IMR-90 (cell line): ENCODE measurements around the gene SLC12A6. TPM values are rescaled to one million over a fixed set of nuclear protein-coding genes. Genes with fewer than 3 reads are reported as not detected.

ENCODE experiments used
- ATAC-seq: fragments of 200-7000 bp; cut with Tn5 transposase; 2 replicates; pipeline ENCODE4 v1.9.1; 2020; ENCODE audit warnings: low read depth, mild to moderate bottlenecking, moderate library complexity
- BruUV-seq: library from RNA; stranded (reverse); fragments of 400-500 nt; replicated peaks from 2 replicates; lab custom pipeline; 2021; lab: Mats Ljungman, UMichigan
- CTCF ChIA-PET: fragments of 300-600 bp; formaldehyde crosslinking; extraction: SDS; loops from one replicate; lab custom pipeline; 2021; ENCODE audit warnings: antibody characterized with exemption; lab: Yijun Ruan, JAX
- POLR2A ChIA-PET: fragments of 300-600 bp; sonication (Branson Sonifier 250); formaldehyde crosslinking; loops from one replicate; lab custom pipeline; 2022; ENCODE audit warnings: antibody characterized with exemption; ENCODE audit not compliant: unreplicated experiment; lab: Charles Lee
- DNase-seq: peaks from one replicate; pipeline ENCODE4 v3.0.0; 2013
- H2AFZ ChIP-seq: replicated peaks from 2 replicates; pipeline ENCODE3; 2013; ENCODE audit warnings: low read length, mild to moderate bottlenecking; ENCODE audit not compliant: poor library complexity
- H2AK5ac ChIP-seq: 2 replicates; pipeline ENCODE4 v1.6.1; 2013; ENCODE audit warnings: low read depth, low read length, inconsistent platforms
- H2AK9ac ChIP-seq: replicated peaks from 2 replicates; pipeline ENCODE3; 2013; ENCODE audit warnings: mild to moderate bottlenecking, low read depth, low read length, moderate library complexity; ENCODE audit not compliant: poor library complexity
- H2BK120ac ChIP-seq: 2 replicates; pipeline ENCODE4 v1.6.1; 2013; ENCODE audit warnings: low read depth, low read length, inconsistent platforms
- H2BK15ac ChIP-seq: 3 replicates; pipeline ENCODE4 v1.6.1; 2013; ENCODE audit warnings: low read depth, low read length, inconsistent platforms
- H2BK20ac ChIP-seq: 2 replicates; pipeline ENCODE4 v1.6.1; 2013; ENCODE audit warnings: low read depth, mild to moderate bottlenecking, inconsistent platforms, low read length, moderate library complexity
- H2BK5ac ChIP-seq: 2 replicates; pipeline ENCODE4 v1.6.1; 2013; ENCODE audit warnings: mild to moderate bottlenecking, low read depth, low read length, inconsistent platforms; ENCODE audit not compliant: poor library complexity, severe bottlenecking
- H3K14ac ChIP-seq: replicated peaks from 2 replicates; pipeline ENCODE4 v1.6.1; 2013; ENCODE audit warnings: low read depth, low read length, inconsistent platforms
- H3K18ac ChIP-seq: 2 replicates; pipeline ENCODE4 v1.6.1; 2013; ENCODE audit warnings: low read depth, low read length, control low read depth
- H3K23ac ChIP-seq: 2 replicates; pipeline ENCODE4 v1.6.1; 2013; ENCODE audit warnings: low read depth, low read length, inconsistent platforms
- H3K27ac ChIP-seq: 2 replicates; pipeline ENCODE4 v1.5.1; 2013; ENCODE audit warnings: mild to moderate bottlenecking, control low read depth, low read length; ENCODE audit not compliant: insufficient read depth
- H3K27me3 ChIP-seq: 2 replicates; pipeline ENCODE4 v1.6.1; 2013; ENCODE audit warnings: low read length; ENCODE audit not compliant: control insufficient read depth, insufficient read depth
- H3K36me3 ChIP-seq: 2 replicates; pipeline ENCODE4 v1.6.1; 2013; ENCODE audit warnings: low read length, mixed read lengths; ENCODE audit not compliant: control insufficient read depth, insufficient read depth
- H3K4ac ChIP-seq: 2 replicates; pipeline ENCODE4 v1.6.1; 2013; ENCODE audit warnings: low read depth, low read length, inconsistent platforms
- H3K4me1 ChIP-seq: 2 replicates; pipeline ENCODE4 v1.6.1; 2013; ENCODE audit warnings: low read length, mixed read lengths; ENCODE audit not compliant: control insufficient read depth, insufficient read depth
- H3K4me2 ChIP-seq: 2 replicates; pipeline ENCODE4 v1.6.1; 2013; ENCODE audit warnings: low read depth, mild to moderate bottlenecking, control low read depth, low read length, moderate library complexity
- H3K4me3 ChIP-seq: 2 replicates; pipeline ENCODE4 v1.5.1; 2013; ENCODE audit warnings: low read depth, mild to moderate bottlenecking, control low read depth, low read length, moderate library complexity; ENCODE audit not compliant: insufficient read depth
- H3K56ac ChIP-seq: 2 replicates; pipeline ENCODE4 v1.6.1; 2013; ENCODE audit warnings: low read length, inconsistent platforms; ENCODE audit not compliant: insufficient read depth; ENCODE audit errors: extremely low read depth
- H3K79me1 ChIP-seq, 2 experiments: 2 replicates each; pipeline ENCODE4 v1.6.1; 2013; ENCODE audit warnings: low read length in 2 of 2, inconsistent platforms in 1 of 2, low read depth in 1 of 2
- H3K9ac ChIP-seq: 2 replicates; pipeline ENCODE4 v1.6.1; 2013; ENCODE audit warnings: low read depth, low read length, control low read depth
- H3K9me1 ChIP-seq: 2 replicates; pipeline ENCODE4 v1.6.1; 2013; ENCODE audit warnings: low read length, inconsistent platforms; ENCODE audit not compliant: insufficient read depth
- H3K9me3 ChIP-seq: 2 replicates; pipeline ENCODE4 v1.6.1; 2013; ENCODE audit warnings: low read length; ENCODE audit not compliant: control insufficient read depth, insufficient read depth
- H4K20me1 ChIP-seq: 2 replicates; pipeline ENCODE4 v1.6.1; 2013; ENCODE audit warnings: low read length, inconsistent platforms; ENCODE audit not compliant: insufficient read depth
- H4K5ac ChIP-seq: 2 replicates; pipeline ENCODE4 v1.6.1; 2013; ENCODE audit warnings: mild to moderate bottlenecking, low read depth, low read length, control low read depth
- H4K8ac ChIP-seq, 2 experiments: 2 replicates each; pipeline ENCODE4 v1.6.1; 2013; ENCODE audit warnings: low read depth in 2 of 2, low read length in 2 of 2, control low read depth in 1 of 2, inconsistent platforms in 1 of 2
- H4K91ac ChIP-seq: 2 replicates; pipeline ENCODE4 v1.6.1; 2013; ENCODE audit warnings: low read depth, low read length, inconsistent platforms; ENCODE audit not compliant: insufficient read depth
- FOS ChIP-seq: fragments of 150-350 bp; IDR thresholded peaks from 2 replicates; pipeline ENCODE4 v1.6.1; 2016; ENCODE audit warnings: low read depth, low read length
- MAZ ChIP-seq: IDR thresholded peaks from 2 replicates; pipeline ENCODE4 v1.6.1; 2012; ENCODE audit warnings: low read depth, mild to moderate bottlenecking, low read length, improper control_type of control experiment, moderate library complexity, borderline replicate concordance
- NFE2L2 ChIP-seq: fragments of 150-350 bp; IDR thresholded peaks from 2 replicates; pipeline ENCODE4 v1.6.1; 2016; ENCODE audit warnings: low read depth, mild to moderate bottlenecking, low read length
- RAD21 ChIP-seq: IDR thresholded peaks from 2 replicates; pipeline ENCODE4 v1.6.1; 2012; ENCODE audit warnings: low read length, improper control_type of control experiment
- SMC3 ChIP-seq: fragments of 150-350 bp; IDR thresholded peaks from 2 replicates; pipeline ENCODE4 v1.6.1; 2016; ENCODE audit warnings: low read depth, mild to moderate bottlenecking, antibody characterized with exemption, low read length, moderate library complexity
- WGBS, 2 experiments: methylation state at CpG; one replicate each; pipeline versions ENCODE4 v1.1.5 to v1.1.7; 2013; ENCODE audit warnings: missing lambda C conversion rate in 2 of 2; ENCODE audit not compliant: insufficient read length in 1 of 2; ENCODE audit errors: extremely low coverage in 2 of 2; 5-methylcytosine and 5-hydroxymethylcytosine counted together
- dilution Hi-C: fragments of 300-500 bp; cut with HindIII; formaldehyde crosslinking; loops from one replicate; pipeline ENCODE4 v1.14.3; 2018; ENCODE audit warnings: low sequenced_read_pairs; ENCODE audit not compliant: unreplicated experiment
- in situ Hi-C: fragments of 300-500 bp; cut with MboI; formaldehyde crosslinking; loops from 3 replicates; pipeline ENCODE4 v1.14.3; 2019; ENCODE audit warnings: low sequenced_read_pairs, inconsistent platforms, mixed read lengths
- intact Hi-C: fragments of 100-400 bp; cut with micrococcal nuclease; formaldehyde crosslinking; loops from 2 replicates; pipeline ENCODE4 v1.10.0; 2022
- polyA plus RNA-seq, 3 experiments: library from polyadenylated mRNA; depleted of rRNA; stranded (reverse); fragments of >200 nt; gene quantifications; 2 replicates each; pipeline ENCODE4 v1.2.3, GENCODE V29; 2012; ENCODE audit warnings: low replicate concordance in 1 of 3
- total RNA-seq: library from RNA; depleted of rRNA; stranded (reverse); fragments of >200 nt; gene quantifications from 2 replicates; pipeline ENCODE4 v1.2.3, GENCODE V29; 2012
- TF ChIP-seq, protein P1 (sequence below): fragments of 150-350 bp; IDR thresholded peaks from 2 replicates; pipeline ENCODE4 v1.6.1; 2017; ENCODE audit warnings: mild to moderate bottlenecking, antibody characterized with exemption, low read length, low read depth

Gene SLC12A6
- total and polyA plus RNA-seq, 2 of the 4 experiments (the other 2 are of a cell fraction), result 7.7 to 10.2 TPM

DNA sequence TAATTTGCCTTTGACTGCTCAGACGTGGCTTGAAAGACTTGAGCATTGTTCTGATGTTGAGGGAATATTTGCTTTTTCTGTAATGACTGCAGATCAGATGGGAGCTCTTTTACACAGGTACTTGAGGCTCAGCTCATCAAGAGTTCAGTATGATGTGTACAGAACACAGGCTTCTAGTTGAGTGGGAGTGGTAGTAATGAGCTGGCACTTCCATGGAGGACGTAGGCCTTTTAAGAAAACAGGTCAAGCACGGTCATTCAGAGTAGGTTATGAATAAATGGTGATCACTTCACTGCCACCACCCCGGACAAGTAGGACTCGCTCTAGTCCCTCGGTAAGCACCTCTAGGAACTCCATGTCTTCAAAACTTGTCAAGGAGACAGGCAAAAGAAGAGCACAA, 104.0 kb downstream of the SLC12A6 start:
- no TSS peak for BruUV-seq
- H3K4me3 ChIP-seq, result no peak overlapping the region
- peaks cover 15% of the 10 kb centered on the region for H3K36me3 ChIP-seq
- H3K14ac ChIP-seq, result no peak overlapping the region
- in situ Hi-C loops, result loop anchor here (25.0 kb wide), 1 partner anchor 354 kb away; the partner anchor contains the start of gene GOLGA8B
- no peak overlapping the region for H2AFZ ChIP-seq
- no peak for ATAC-seq
- no peak overlapping the region for H2BK5ac ChIP-seq
- no peak overlapping the region for H2BK15ac ChIP-seq
- no peak overlapping the region for H2AK9ac ChIP-seq
- no peak overlapping the region for H2BK20ac ChIP-seq
- H3K27ac ChIP-seq, result no peak overlapping the region
- H4K8ac ChIP-seq, result no peak overlapping the region
- H3K79me1 ChIP-seq, result peaks cover 2 to 3% of the 10 kb centered on the region in 2 experiments; a peak in 2 of 4 replicates
- H3K9me1 ChIP-seq, result peaks cover 4% of the 10 kb centered on the region; the same call in 1 of the 2 replicates
- H3K4me2 ChIP-seq, result no peak overlapping the region
- POLR2A ChIA-PET, result no interaction called here
- CTCF ChIA-PET, result interaction anchor here (1.4 kb wide), 1 partner anchor 124 kb away, joined by 3 read pairs; no protein-coding TSS in a partner anchor
- no peak overlapping the region for H3K18ac ChIP-seq
- no CpG with 5 or more reads among the region's 6 CpGs for WGBS, 2 experiments
- no peak overlapping the region for H3K56ac ChIP-seq
- no peaks in the 10 kb centered on the region for H3K9me3 ChIP-seq
- H3K9ac ChIP-seq, result no peak overlapping the region
- H3K4ac ChIP-seq, result no peak overlapping the region
- intact Hi-C loops, result no loop called here
- H2AK5ac ChIP-seq, result no peak overlapping the region
- H4K20me1 ChIP-seq, result no peaks in the 10 kb centered on the region
- H4K91ac ChIP-seq, result no peak overlapping the region
- H2BK120ac ChIP-seq, result no peak overlapping the region
- no peak for DNase-seq
- no peak overlapping the region for H3K23ac ChIP-seq
- no peak overlapping the region for H4K5ac ChIP-seq
- H3K4me1 ChIP-seq, result no peaks in the 10 kb centered on the region
- no peak for TF ChIP-seq RAD21
- TF ChIP-seq, protein P1, sequence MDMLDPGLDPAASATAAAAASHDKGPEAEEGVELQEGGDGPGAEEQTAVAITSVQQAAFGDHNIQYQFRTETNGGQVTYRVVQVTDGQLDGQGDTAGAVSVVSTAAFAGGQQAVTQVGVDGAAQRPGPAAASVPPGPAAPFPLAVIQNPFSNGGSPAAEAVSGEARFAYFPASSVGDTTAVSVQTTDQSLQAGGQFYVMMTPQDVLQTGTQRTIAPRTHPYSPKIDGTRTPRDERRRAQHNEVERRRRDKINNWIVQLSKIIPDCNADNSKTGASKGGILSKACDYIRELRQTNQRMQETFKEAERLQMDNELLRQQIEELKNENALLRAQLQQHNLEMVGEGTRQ, result no peak
- no peak for TF ChIP-seq NFE2L2
- TF ChIP-seq SMC3, result no peak
- no peak for TF ChIP-seq FOS
- TF ChIP-seq MAZ, result no peak
- H3K27me3 ChIP-seq, result no peaks in the 10 kb centered on the region
- dilution Hi-C loops, result no loop called here
